GM12891 (cell line): ENCODE data around the gene ZNF620.

Experiments used
- POLR2AphosphoS5 ChIP-seq: IDR thresholded peaks from 2 replicates; pipeline ENCODE4 v1.6.1; 2011; ENCODE audit warnings: low read depth, low read length, control low read depth
- SPI1 ChIP-seq: IDR thresholded peaks from 2 replicates; pipeline ENCODE4 v1.6.1; 2011; ENCODE audit warnings: low read depth, low read length, control low read depth
- TAF1 ChIP-seq: IDR thresholded peaks from 2 replicates; pipeline ENCODE4 v1.6.1; 2011; ENCODE audit warnings: low read depth, low read length, control low read depth

- no peak for TF ChIP-seq POLR2AphosphoS5
- peak; percentile 34; the same call in 1 of the 2 replicates for TF ChIP-seq SPI1
- TF ChIP-seq TAF1 = no peak
Observed at GRCh38 chr3:40505599-40506462, at the start of gene ZNF620.
